ENCODE results near the gene TPO.
"Not testable (repeated sequence)": the region's sequence is repeated elsewhere in the genome, so short reads cannot be mapped to it uniquely, and the experiment has no call there.

Gene TPO

DNA sequence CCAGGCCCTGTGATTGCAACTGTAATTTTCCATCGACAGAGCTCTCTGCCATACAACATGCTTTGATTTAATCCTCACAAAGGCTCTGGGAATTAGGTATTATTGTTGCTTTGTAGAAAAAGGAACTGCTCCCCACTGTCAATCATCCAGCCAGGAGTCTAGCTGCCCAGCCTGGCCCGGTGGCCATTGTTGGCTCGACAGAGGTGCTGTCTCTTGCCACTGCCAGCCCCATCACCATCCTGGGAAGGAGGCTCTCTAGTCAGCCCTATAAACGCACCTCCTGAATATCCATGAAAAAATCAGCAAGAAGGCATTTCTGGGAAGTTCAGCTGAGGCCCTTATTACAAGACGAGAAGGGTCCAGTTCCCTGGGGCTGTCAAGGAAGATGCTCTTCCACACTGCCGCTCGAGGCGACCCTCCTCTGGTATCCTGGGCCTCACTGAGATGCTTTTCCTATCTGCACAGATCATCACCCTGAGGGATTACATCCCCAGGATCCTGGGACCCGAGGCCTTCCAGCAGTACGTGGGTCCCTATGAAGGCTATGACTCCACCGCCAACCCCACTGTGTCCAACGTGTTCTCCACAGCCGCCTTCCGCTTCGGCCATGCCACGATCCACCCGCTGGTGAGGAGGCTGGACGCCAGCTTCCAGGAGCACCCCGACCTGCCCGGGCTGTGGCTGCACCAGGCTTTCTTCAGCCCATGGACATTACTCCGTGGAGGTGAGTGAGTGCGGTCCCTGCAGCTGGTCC is 71.0 kb downstream of the TPO start:
- no peak for DNase-seq (ENCODE audit: low spot score)

DNA sequence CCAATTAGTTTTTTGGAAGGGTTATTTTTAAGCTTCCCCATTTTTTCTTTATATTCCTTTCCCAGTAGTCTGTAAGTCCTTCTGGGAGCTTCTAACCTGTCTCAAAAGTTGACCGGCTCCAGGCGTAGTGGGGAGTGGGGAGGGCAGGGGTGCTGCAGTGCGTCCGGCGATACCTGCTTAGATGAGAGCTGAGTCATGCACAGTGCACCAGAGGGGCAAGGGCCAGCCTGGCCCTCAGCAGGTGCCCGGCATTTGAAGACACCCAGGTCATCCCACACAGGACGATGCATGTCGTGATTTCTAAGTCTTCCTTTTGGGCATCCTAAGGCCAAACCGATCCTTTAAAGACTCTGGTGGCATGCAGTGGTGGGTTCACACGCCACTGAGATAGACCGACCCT is 73.4 kb downstream of the TPO start:
- no peak for DNase-seq (ENCODE audit: low spot score)

GRCh38 chr2:1487758-1488157 is 74.5 kb downstream of the TPO start:
- DNase-seq (ENCODE audit: low spot score): no peak

- no peak for DNase-seq (ENCODE audit: low spot score)
These were observed 75.0 kb downstream of the TPO start for GRCh38 chr2:1488181-1488671.

DNA sequence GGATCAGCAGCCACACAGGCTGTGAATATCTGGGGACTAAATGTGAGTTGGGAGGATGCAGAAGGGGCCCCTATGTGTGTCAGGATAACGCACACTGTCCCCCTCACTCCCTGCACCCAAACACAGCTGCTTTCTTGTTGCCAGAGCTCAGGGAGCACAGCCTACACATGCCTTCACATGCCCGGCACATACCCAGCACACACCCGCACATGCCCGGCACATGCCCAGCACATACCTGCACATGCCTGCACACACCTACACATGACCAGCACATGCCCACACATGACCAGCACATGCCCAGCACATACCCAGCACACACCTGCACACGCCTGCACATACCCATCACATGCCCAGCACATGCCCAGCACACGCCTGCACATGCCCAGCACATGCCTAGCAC is 75.6 kb downstream of the TPO start:
- DNase-seq (ENCODE audit: low spot score): no peak

- DNase-seq (ENCODE audit: low spot score): no peak
These were observed 76.2 kb downstream of the TPO start for GRCh38 chr2:1489486-1489885.

DNA sequence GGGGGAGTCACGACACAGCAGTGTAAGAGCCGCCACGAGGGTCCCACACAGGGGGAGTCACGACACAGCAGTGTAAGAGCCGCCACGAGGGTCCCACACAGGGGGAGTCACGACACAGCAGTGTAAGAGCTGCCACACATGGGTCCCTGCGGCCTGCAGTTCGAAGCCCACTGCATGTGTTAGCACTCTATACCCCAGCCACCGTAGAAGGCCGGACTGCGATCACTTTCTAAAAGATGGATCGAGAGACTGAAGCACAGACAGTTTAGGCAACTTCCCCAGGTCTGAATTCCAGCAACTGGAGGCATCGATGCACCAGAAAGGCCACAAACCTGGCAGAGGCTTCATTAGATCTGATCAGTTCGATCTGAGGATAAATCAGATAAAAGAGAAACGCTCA is 77.1 kb downstream of the TPO start:
- DNase-seq (ENCODE audit: low spot score): not testable (repeated sequence)

- DNase-seq (ENCODE audit: low spot score): no peak
These were observed 78.5 kb downstream of the TPO start for GRCh38 chr2:1491751-1492150.

GRCh38 chr2:1492231-1492630 is 79.0 kb downstream of the TPO start:
- DNase-seq (ENCODE audit: low spot score): not testable (repeated sequence)

DNA sequence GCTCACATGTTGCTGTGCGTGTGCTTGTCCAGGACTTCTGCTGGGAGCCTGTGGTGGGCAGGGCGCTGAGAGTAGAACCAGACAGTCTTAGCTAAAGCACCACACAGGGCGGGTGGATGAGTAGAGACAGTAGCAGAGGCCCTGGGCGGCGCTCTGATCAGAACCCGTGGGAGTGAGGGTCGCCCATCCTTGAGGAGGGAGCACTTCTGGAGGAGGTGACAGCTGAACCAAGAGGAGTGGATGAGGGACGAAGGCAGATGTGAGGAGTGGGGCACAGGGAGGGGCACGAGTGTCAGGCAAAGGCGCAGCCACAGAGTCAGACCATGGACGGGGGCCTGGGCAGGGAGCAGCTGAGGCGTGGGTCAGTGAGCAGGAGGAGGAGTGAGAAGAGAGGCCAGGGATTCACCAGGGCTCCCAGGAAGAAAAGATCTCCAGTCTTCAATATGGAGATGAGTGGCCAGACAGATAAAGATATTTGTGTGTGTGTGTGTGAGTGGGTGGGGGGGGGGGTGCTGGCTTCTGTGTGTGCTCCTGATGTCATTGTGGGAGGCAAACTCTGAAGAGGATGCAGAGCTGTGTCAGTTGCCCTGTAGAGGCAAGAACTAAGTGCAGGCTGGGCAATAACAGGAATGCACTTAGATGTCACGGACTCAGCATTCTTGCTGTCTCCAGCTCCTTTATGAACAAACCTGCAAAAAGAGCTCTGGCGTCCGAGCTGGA is 79.6 kb downstream of the TPO start:
- DNase-seq (ENCODE audit: low spot score): no peak

DNA sequence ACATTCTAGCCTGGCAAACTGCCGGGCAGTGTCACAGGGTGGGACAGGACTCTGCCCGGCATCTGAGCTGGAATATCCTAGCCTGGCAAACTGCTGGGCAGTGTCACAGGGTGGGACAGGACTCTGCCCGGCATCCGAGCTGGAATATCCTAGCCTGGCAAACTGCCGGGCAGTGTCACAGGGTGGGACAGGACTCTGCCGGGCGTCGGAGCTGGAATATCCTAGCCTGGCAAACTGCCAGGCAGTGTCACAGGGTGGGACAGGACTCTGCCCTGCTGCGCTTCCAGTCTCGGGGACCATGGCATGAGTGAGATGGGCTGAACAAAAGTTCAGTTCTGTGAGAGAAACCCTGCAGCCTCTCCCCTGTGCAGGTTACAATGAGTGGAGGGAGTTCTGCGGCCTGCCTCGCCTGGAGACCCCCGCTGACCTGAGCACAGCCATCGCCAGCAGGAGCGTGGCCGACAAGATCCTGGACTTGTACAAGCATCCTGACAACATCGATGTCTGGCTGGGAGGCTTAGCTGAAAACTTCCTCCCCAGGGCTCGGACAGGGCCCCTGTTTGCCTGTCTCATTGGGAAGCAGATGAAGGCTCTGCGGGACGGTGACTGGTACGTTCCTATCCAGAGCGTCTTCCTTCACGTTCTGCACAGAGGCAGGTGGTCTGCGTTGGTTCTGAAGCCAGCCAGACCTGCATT is 80.3 kb downstream of the TPO start:
- DNase-seq (ENCODE audit: low spot score): no peak

DNA sequence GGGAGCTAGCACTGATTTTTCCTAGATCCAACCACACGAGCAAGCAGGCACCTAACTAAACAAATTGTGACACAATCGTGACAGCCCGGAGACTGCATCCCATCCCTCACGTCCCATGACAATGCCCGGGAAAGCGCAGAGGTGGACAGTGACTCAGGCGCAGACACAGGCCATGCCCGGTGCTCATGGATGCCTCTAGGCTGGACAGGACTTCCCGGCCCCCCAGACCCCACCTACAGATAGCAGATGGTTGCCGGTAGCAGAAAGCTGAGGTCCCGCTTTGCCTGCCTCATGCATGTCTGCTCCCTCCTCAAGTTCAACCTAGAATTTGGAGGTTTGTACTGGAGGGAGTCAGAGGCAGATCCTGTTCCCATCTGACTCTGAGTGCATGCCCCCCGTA is 81.0 kb downstream of the TPO start:
- no peak for DNase-seq (ENCODE audit: low spot score)

DNA sequence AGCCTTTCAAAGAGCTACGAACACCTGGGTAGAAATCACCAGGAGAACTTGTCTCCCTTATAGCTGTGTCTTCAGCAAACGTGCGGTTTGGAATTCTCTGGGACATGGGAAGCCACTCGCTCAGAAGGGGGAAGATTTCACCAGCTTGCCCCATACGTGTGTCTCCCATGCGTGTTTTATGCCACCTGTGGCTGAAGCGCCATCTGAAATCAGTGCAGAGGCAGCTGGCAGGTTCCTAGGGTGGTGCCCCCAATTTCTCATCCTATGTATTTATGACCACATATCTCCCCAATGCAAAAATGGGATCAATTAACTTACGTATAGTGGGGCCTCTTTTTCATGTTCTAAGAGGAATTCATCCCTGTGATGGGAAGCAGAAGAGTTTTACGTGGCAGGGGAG is 81.6 kb downstream of the TPO start:
- DNase-seq (ENCODE audit: low spot score): no peak

GRCh38 chr2:1495676-1496358 is 82.6 kb downstream of the TPO start:
- no peak for DNase-seq (ENCODE audit: low spot score)

GRCh38 chr2:1496359-1496821 is 83.1 kb downstream of the TPO start:
- no peak for DNase-seq (ENCODE audit: low spot score)

GRCh38 chr2:1497122-1497611 is 83.9 kb downstream of the TPO start:
- no peak for DNase-seq (ENCODE audit: low spot score)

- DNase-seq (ENCODE audit: low spot score): no peak
These were observed 84.9 kb downstream of the TPO start for GRCh38 chr2:1498176-1498575.

DNA sequence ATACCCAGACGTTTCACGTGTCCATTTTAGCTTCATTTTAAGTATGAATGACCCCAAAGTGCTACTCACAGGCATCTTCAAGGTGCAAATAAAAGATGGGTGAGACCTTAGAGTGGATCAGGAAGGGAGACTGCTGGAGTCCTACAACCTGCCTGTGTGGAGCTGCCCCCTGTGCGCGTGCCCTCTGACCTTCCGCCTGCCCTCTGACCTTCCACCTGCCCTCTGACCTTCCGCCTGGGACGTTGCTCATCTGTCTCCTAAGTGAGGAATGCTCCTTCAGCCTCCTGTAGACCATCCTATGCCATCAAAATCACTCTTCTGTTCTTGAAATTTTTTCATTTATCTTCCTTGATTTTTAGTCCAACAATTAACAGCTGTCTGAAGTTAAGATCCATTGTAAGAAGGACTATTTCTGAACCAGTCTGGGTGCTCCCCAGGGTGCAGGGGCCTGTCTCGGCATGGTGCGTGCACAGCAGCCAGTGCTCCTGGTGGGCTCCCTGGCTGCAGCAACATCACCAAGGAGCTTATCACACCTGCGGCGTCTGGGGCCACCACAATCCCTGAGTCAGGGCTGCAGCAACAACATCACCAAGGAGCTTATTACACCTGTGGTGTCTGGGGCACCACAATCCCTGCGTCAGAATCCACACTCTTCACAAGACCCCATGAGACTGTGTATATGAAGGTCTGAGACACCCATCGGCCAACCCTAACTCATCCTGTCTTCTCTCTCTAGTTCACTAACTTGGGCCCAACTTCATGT is 86.0 kb downstream of the TPO start:
- no peak for DNase-seq (ENCODE audit: low spot score)

GRCh38 chr2:1501038-1501851 is 88.0 kb downstream of the TPO start:
- DNase-seq (ENCODE audit: low spot score): no peak

- no peak for DNase-seq (ENCODE audit: low spot score)
These were observed 88.7 kb downstream of the TPO start for GRCh38 chr2:1501991-1502390.
